ENCODE results near the gene C16orf96.

C16orf96 gene

DNA sequence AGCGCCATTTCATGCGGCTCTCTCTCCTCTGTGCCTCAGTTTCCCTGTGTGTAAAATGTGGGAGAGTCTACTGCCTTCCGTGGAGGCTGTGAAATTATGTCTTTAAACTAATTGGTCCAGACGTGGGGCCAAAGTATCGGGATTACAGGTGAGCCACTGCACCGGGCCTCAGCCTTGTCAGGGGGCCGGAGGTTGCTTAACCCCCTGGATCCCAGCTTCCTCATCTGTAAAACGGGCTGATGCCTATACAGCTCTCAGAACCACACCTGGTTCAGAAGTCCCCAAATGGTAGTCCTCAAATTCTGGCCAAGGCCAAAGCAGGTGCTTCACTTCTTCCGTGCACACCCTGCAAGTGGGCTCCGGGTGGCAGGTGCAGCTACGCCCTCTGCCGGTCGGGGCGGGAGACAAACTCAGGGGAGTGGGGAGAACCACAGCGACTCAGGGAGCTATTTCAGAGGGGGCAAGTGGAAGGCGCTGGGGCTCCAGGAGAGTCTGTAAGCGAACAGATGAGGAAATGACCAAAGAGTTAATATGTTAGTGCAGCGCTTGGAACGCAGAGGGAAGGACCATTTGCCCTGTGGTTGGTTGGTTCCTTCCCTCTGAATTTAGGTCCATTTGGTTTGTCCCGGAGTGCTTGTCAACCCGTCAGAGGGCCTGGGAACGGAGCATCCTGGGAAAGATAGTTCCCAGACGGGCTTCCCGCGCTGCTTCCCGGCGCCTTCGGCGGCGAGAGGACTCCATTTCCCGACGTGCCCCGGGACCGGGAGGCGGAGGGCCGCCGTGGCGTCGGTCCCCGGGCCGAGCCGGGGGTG lies 68.1 kb downstream of the C16orf96 start, which contains the start of gene MGRN1:
Gene MGRN1, plus strand, starts transcription at position 812 of the 812 bp plus-strand sequence. CDS start 135 bp downstream, outside the sequence.
- peak; percentile 91 for DNase-seq

DNA sequence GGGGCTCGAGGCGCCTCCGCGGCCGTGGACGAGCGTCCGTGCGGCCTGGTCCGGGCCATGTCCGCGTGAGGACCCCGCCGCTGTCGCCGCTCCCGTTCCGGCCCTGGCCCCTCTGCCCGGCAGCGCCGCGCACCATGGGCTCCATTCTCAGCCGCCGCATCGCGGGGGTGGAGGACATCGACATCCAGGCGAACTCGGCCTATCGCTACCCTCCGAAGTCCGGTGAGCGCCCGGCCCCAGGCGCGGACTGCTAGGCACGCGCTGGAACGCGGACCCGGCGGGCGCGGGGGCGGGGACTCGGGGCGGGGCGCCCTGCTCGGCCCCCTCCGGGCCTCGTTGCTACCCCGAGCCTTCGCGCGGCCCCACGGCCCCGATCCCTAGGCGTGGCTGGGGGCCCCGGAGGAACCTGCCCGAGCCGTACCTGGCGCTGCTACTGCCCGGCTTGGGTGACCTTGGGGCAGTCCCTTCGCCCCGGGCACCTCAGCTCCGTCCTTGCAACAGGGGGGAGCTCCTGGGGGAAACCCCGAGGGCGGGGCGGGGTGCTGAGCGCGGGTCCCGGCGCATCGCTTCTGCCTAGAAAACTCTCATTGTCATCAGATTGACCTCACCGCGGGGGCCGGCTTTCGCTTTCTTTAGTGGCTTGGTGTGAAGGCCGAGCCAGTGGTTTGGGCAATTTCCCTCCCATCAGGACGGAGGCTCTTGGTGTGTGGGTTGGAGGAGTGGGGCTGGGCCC lies 68.9 kb downstream of the C16orf96 start:
- peak; percentile 58 for DNase-seq

DNA sequence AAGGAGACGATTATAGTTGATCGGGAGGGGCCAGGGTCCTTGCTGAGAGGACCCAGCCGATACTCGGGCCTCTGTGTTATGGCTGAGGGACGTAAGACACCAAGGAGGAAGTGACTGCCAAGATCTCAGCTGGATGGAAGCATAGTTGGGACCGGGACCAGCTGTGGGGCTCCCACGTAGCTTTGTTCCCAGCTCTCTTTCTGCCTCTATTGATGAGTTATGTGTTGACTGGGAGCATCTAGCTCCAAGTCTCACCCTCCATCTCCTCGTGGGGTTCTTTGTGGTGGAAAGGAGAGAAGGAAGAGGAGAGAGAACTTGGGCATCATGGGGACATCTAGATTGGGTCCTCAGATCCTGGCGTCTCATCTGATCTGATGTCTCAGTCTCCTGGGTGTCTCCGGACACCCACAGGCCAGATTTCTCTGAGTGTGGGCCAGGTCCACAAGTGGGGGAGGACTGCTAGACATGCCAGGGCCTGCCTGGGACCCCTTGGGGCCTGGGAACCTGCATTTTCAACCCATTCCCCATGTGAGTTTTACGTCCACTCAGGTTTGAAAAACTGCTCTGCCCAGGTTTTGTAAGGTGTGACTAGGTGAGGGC lies 69.5 kb downstream of the C16orf96 start:
- DNase-seq = no peak

DNA sequence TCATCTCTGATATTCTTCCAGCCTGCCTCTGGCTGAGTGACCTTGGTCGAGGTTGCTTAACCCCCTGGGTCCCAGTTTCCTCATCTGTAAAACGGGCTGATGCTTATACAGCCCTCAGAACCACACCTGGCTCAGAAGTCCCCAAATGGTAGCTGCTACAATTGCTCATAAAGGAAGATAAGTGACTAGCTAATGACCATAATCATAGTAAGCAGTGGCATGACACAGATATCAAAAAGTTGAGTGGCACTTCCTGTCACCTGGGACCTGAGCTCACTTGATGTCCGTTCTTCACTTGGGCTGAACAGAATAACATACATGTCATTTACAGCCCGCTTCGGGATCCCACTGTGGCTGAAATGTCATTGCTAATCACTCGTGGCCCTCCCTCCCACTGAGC lies 70.3 kb downstream of the C16orf96 start:
- DNase-seq = no peak

DNA sequence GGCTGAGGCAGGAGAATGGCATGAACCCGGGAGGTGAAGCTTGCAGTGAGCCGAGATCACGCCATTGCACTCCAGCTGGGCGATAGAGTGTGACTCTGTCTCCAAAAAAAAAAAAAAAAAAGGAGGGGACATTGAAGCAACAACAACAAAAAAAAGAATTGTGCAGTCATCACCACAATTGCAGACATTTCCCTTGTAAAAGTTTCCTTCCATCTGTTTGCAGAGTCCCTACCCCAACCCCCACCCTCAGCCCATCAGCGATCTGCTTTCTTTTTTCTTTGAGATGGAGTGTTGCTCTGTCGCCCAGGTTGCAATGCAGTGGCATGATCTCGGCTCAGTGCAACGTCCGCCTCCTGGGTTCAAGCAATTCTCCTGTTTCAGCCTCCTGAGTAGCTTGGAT lies 72.1 kb downstream of the C16orf96 start:
- no peak for DNase-seq

DNA sequence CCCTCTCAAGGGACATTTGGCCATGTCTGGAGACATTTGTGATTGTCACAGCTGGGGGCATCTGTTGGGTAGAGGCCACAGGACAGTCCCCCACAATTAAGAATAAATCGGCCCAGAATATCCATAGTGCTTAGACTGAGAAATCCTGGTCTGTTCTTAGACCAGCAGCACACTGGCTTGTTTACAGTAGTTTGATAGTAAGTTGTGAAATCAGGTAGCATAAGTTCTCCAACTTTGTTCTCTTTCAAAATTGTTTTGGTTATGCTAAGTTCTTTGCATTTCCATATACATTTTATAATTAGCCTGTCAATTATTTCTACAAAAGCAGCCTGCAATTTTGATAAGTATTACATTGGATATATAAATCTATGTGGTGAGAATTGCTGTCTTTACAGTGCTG lies 75.3 kb downstream of the C16orf96 start:
- DNase-seq = no peak

DNA sequence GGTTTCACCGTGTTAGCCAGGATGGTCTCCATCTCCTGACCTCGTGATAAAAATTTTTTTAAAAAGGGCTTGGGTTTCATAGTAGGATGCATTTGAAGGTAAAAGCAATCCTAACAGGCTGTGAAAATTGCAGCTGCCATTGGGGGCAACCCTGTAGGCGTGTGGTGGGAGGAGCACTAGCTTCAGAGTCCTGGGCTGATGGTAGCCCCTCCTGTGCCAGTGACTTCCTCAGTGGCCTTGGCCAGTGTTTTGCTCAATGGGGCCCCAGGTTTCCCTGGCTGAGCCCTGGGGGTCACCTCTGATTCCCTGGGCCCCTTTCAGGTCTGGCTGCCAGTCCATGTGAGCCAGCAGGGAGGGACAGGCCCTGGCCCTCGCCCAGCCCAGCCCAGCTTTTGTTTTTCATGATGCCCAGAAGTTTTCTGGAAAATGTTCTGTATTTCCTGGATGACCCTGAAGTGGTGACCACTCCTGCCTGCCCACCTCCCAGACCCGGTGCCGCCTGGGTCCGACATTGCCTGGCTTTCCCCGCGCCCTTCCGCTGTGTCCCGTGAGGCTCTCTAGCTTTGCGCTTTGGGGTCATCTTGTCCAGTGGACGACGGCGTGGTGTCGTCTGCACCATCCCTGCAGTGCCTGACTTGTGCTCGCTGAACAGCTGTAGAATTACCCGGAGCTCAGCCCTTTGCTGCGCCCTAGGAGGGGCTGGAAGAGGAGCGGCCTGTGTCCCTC lies 77.9 kb downstream of the C16orf96 start:
- DNase-seq = no peak

DNA sequence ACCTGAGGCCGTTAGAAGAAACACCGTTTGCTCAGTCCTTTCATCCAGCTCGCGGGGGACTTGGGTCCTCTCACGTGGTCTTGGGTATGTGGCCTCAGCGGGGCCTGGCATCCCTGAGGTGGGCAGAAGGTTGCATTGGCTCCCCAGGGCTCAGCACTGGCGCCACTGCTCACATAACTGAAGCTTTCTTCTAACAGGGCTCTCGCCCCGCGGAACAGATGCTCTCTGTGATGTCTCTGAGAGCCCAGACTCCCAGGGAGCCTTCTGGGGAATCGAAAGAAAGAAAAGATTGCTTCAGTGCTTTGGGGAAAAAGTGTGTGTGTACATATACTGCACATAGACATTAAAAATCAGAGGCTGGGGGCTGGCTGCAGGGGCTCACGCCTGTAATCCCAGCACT lies 78.6 kb downstream of the C16orf96 start:
- DNase-seq = no peak

DNA sequence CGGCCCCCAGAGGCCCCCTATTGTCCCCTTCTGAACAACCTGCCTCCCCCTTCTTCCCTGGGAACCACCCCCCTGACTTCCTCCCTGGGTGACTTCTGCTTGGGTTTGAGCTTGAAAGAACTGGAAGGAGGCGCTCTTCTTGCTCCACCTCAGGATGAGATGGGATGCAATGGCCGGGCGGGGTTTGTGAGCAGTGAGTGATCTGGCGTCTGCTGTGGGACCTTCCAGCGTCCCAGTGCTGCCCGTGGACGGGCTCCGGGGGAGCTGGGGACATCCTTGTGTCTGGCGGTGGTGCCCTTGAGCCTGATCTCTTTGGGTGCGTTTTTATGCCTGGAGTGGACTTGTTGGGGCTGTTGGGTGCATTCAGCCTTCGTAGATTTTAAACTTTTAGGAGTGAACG lies 80.1 kb downstream of the C16orf96 start:
- no peak for DNase-seq

DNA sequence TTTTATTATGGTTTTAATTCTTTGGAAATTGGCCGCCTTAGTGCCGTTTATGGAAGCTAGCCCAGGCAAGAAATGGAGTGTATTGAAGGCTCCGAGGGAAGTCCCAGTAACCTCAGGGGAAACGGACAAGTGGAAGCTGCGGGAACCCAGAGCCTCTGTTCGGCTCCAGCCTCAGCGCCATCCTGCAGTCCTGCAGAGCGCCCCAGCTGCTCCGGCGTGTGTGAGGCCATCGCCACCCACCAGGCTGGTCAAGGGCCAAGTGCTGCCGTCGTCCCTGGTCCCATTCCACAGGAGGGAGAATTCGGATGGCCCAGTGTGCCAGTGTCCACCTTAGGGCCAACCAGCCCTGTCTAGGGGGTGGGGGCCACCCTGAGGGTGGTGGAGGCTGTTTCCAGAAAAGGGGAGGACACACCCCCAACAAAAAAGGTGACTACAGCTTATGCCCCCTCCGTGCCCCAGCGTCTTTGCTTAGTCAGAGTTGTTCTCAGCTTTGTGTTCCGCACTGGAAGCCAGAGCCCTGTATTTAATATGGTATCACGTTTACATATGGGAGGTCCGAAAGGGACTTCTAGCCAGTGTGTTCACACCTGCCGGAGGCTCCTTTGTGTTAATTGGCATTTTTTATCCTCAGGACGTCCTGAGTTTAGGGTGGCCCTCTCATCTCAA lies 81.5 kb downstream of the C16orf96 start:
- no peak for DNase-seq

DNA sequence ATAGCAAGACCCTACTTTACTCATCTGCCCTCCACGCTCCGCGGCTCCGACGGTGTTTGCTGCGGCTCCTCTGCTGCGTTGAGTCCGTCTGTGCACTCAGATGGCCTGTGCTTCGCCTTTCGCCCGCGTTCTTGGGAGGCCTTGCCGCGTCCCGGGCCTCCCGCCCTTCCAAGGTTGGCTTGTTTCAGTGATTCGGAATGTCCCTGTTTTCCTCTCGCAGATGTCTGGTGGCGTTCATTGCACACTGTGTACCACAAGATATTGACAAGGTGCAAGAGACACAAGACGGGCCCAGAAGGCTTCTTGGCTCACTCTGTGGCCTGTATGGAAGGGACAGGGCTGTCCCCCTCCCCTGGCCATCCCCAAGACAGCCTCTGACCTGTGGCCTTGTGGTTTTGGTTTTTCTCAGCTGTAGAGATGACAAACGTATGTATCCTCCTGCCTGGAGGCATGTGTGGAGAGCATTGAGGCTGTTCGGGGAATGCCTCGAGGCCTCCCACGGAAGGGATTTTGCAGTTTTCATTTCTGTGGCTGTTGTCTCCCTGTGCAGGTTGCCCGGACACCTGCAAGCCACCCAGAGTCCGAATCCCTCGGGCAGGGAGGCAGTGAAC lies 83.9 kb downstream of the C16orf96 start:
- DNase-seq = no peak

DNA sequence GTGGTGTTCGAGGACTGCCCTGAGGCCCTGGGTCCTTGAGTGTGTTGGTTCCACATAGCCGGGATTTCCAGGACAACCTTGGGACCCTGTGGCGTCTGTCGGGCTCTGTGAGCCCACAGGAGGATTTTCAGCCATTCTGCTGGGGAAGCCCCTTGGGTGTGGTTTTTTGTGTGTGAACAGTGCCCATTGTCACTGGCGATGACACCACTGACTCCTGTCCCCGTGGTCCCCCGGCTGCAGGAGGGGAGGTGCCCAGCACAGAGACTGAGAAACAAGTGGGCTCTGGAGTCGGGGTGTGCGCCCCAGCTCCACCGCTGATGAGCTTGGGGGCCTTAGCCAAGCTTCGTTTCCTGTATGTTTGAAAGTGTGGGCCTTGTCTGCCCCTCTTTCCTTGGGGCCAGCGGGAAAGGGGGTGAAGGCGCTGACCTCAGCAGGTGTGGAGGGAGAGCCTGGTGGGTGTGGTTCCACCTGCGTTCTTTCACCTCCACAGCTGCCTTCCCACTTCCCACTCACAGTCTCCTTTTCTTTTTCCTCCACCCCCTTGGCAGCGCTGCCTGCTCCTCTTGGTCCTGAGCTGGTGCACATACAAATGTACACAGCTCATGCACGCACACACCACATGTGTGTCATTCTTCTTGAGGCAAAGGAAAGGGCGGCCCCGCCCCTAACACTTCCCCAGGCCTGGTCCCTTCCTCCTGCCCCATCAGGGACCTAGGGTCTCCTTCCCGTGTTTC lies 84.6 kb downstream of the C16orf96 start:
- no peak for DNase-seq

DNA sequence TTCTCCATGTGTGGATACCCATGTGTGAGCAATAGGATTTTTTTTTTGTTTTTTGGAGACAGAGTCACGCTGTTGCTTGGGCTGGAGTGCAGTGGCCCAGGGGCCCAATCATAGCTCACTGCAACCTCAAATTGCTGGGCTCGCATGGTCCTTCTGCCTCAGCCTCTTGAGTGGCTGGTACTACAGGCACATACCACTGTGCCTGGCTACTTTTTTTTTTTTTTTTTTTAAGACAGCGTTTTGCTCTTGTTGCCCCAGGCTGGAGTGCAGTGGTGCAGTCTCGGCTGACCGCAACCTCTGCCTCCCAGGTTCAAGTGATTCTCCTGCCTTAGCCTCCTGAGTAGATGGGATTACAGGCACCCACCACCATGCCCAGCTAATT lies 85.2 kb downstream of the C16orf96 start:
- DNase-seq = no peak

DNA sequence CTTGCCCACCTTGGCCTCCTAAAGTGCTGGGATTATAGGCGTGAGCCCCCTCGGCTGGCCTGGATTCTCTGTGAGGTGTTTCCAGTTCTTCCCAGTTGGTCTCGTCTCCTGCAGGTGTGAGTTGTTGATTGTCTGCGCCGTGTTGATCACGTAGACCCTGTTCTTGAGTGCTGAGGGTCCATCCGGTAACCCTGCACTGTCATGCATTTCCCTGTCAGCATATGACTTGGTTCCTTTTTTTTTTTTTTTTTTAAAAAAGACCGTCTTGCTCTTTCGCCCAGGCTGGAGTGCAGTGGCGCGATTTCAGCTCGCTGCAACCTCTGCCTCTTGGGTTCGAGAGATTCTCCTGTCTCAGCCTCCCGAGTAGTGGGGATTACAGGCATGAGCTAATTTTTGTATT lies 85.8 kb downstream of the C16orf96 start:
- DNase-seq = no peak

DNA sequence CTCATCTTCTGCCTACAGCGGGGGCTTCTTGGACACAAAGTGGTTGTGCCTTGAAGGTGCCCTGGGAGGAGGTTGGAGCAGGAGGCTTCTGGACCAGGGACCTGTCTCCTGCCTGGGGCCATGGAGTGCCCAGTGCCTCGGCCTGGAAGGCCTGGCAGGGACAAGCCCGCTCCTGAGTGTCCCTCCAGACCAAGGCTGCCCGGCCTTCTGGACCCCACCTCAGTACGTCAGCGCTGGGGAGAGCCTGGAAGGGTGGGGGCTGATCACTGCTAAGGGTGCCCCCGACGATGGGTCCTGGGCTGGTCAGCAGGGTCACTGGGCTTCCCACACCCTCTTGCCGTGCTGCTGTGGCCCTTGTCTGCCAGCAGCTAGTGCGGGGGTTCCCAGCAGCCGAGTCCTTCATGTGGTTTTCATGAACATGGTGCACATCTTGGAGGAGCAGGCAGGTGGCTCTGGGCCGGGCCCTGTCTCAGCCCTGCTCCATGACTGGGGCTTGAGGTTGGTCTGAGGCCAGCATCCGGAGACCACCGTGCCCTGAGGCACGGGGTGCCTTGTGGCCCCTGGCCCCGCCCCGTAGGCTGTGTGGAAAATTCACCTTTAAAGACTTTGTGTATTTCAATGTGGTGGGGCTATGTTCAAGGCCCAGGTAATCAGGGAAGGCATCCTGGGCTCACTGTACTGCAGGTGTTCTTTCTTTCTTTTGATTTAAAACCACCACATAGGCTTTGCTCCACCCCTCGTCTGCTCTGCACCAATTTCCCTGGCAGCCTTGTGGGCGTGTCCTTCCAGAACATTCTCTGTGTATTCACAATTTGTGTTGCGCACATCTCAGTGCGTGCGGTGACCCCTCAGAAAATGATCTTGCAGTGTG lies 90.9 kb downstream of the C16orf96 start:
- DNase-seq = no peak

DNA sequence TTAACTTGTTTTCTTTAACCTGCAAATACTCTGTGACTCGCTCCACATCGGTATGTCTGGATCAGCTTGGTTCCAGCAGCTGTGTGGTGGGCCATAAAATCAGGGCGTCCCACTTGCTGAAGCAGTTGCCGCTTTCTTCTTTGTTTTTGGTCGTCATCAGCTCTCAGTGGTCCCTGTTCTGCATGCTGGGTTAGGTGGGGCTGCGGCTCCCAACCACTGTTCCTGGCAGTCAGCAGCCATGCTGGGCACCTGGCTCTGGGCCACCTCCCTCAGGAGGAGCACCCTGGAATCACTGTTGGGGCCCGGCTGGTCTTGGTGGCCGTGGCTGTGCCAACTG lies 91.5 kb downstream of the C16orf96 start:
- DNase-seq = no peak

DNA sequence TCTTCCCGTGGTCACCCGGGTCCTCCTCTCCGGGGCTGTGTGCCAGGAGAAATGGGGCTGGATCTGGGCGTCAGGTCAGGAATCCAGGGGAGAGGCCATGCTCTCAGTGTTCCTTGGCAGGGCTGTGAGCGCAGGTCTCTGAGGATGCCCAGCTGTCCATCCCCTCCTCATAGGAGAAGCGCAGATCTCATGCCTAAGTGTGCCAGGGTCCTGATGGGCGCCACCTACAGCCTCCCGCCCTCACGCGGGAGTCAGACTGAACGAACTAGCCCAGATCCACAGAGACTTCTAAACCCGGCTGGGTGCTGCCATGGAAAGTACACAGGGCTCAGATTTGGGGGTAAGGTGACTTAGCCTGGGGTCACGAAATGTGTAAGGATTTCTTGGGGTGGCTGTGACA lies 92.8 kb downstream of the C16orf96 start:
- DNase-seq = no peak

DNA sequence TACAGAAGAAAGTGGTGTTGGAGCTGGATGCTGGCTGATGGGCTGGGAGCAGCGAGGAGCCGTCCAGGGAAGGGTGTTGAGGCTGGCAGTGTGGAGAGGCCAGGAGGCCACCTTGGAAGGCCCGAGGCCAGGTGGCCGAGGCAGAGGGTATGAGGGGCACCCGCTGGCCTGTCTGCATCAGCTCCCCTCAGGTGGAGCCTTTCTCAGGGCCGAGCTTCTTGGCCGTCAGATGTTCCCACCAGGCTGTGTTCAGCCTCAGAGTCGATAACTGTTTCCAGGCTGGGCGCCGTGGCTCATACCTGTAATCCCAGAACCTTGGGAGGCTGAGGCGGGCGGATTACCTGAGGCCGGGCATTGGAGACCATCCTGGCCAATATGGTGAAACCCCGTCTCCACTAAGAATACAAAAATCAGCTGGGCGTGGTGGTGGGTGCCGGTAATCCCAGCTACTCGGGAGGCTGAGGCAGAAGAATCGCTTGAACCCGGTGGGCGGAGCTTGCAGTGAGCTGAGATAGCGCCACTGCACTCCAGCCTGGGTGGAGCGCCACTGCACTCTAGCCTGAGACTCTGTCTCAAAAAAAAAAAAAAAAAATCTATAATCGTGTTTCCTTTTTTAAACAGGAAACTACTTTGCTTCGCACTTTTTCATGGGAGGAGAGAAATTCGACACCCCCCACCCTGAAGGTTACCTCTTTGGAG lies 93.8 kb downstream of the C16orf96 start:
- no peak for DNase-seq
